Breast epithelium (tissue), 4 donors: ENCODE results near the gene CAPN2. TPM values are rescaled to one million over a fixed set of nuclear protein-coding genes. Genes with fewer than 3 reads are reported as not detected.
A peak's percentile ranks its signal among the peaks of the same experiment; 100 is the strongest.

Source experiments
- DNase-seq, 2 donors: peaks; one replicate each; pipeline ENCODE4 v3.0.0-alpha.2; 2019; ENCODE audit warnings: low spot score in 2 of 2
- H3K27ac ChIP-seq, 2 donors: fragments of 200-600 bp; sonication (generic) in 1 of 2; one replicate each; pipeline ENCODE4 v1.5.1; 2016 to 2019; ENCODE audit warnings: mild to moderate bottlenecking in 1 of 2
- H3K27me3 ChIP-seq, 2 donors: fragments of 200-600 bp; sonication (generic) in 1 of 2; one replicate each; pipeline versions ENCODE4 v1.5.1 to v1.6.0; 2017 to 2019; ENCODE audit warnings: control low read depth in 1 of 2, mild to moderate bottlenecking in 1 of 2
- H3K36me3 ChIP-seq: fragments of 200-600 bp; one replicate; pipeline ENCODE4 v1.5.1; 2019
- H3K4me1 ChIP-seq, 2 donors: fragments of 200-600 bp; sonication (generic); one replicate each; pipeline ENCODE4 v1.5.1; 2016 to 2019; ENCODE audit warnings: control low read depth in 1 of 2
- H3K4me3 ChIP-seq, 3 donors: fragments of 200-600 bp; sonication (generic); 1 replicate in 2 of 3; 2 replicates in 1 of 3; pipeline ENCODE4 v1.5.1; 2016 to 2019; ENCODE audit warnings: mild to moderate bottlenecking in 3 of 3, moderate library complexity in 2 of 3
- H3K9me3 ChIP-seq, 2 donors: fragments of 200-600 bp; sonication (generic) in 1 of 2; one replicate each; pipeline ENCODE4 v1.5.1; 2016 to 2019; ENCODE audit warnings: control low read depth in 1 of 2
- POLR2A ChIP-seq: fragments of 450-650 bp; IDR thresholded peaks from one replicate; pipeline ENCODE4 v1.6.1; 2016; ENCODE audit warnings: antibody characterized with exemption, mild to moderate bottlenecking, moderate library complexity
- POLR2AphosphoS5 ChIP-seq, 3 donors: sonication (generic); formaldehyde crosslinking; IDR thresholded peaks; one replicate each; pipeline ENCODE4 v1.6.1; 2017; ENCODE audit warnings: antibody characterized with exemption in 3 of 3
- intact Hi-C: fragments of 100-400 bp; cut with DNase I; formaldehyde crosslinking; loops from one replicate; pipeline ENCODE4 v1.15.1; 2023; ENCODE audit warnings: low total_unique reads
- total RNA-seq, 3 donors: library from RNA; depleted of rRNA; stranded (reverse); fragments of >200 nt; gene quantifications; one replicate each; pipeline ENCODE4 v1.1.0, GENCODE V29; 2016
- TF ChIP-seq, protein P1 (sequence below), 3 donors: fragments of 450-650 bp; IDR thresholded peaks; one replicate each; pipeline ENCODE4 v1.5.1; 2016 to 2017; ENCODE audit warnings: antibody characterized with exemption in 3 of 3, mild to moderate bottlenecking in 3 of 3, moderate library complexity in 3 of 3

CAPN2 gene
- total RNA-seq, 3 donors from 2014 or later = 162 to 192 (median 164) TPM

DNA sequence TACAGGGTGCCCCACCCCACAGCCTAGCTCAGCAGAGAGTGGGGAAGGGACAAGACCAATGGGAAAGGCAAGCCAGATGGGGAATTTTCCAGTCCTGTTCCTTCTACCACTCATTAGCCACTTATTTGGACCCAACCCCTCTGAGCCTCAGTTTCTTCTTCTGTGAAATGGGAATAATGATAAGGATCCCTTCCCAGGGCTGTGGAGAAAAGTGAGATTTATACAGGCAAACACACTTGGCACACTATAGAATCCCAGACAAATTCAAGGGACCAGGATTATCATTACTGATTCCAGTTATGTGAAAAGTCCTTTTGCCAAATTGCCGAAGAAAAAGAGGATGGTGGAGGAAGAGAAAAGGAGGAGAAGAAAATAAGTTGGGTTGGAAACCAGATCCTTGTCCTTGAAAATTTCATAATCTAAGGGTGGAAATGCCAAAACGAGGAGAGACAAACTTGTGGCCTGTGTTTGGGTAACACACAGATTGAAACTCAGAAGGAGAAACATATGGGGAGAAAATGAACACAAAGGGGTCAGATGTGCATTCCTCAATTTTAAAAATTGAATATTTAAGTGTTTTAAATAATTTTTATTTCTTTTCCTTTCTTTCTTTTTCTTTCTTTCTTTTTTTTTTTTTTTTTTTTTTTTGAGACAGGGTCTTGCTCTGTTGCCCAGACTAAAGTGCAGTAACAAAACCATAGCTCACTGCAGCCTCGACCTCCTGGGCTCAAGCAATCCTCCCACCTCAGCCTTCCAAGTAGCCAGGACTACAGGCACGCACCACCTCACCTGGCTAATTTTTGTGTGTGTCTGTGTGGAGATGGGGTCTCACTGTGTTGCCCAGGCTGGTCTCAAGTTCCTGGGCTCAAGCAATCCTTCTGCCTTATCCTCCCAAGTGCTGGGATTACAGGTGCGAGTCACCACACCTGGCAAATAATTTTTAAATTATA lies 9.6 kb downstream of the CAPN2 start:
- Histone ChIP-seq H3K4me3 (no peak overlapping the region), H3K27ac (peak overlapping the region; percentile 87 to 93), H3K9me3 (no peaks in the 10 kb centered on the region), H3K27me3 (no peaks in the 10 kb centered on the region), H3K4me1 (peaks cover 8 to 27% of the 10 kb centered on the region in 2 donors), H3K36me3 (no peaks in the 10 kb centered on the region)
- DNase-seq = no peak
- intact Hi-C loops = no loop called here
- TF ChIP-seq POLR2AphosphoS5 (IDR thresholded peaks at IDR 0.05) = no peak
- TF ChIP-seq POLR2A = no peak
- TF ChIP-seq, protein P1, sequence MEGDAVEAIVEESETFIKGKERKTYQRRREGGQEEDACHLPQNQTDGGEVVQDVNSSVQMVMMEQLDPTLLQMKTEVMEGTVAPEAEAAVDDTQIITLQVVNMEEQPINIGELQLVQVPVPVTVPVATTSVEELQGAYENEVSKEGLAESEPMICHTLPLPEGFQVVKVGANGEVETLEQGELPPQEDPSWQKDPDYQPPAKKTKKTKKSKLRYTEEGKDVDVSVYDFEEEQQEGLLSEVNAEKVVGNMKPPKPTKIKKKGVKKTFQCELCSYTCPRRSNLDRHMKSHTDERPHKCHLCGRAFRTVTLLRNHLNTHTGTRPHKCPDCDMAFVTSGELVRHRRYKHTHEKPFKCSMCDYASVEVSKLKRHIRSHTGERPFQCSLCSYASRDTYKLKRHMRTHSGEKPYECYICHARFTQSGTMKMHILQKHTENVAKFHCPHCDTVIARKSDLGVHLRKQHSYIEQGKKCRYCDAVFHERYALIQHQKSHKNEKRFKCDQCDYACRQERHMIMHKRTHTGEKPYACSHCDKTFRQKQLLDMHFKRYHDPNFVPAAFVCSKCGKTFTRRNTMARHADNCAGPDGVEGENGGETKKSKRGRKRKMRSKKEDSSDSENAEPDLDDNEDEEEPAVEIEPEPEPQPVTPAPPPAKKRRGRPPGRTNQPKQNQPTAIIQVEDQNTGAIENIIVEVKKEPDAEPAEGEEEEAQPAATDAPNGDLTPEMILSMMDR (IDR thresholded peaks at IDR 0.05) = no peak

DNA sequence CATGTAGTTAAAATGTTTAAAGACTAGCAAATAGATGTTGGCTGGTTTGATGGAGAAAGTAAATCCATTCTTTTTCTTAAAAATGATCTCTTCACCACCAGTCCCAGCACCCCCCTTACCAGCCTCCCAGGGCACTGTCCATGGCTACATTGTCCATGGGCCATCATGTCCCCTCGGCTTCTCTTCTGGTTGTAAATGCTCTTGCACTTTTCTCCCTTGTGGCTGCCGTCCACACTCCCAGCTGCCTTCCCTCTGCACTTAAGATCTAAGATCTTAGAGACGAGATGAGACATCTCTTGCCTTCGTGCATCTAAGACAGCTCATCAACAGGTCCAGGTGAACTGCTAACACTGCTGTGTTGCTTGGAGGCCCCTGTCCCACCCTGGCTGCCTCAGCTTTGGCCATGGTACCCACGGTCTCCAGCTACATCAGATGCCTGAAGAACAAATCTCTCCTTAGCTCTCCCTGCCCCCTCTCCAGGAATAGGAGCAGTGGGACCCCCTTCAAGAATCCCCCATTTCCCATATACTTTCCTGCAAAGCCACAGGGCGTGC lies 11.1 kb downstream of the CAPN2 start:
- intact Hi-C loops = no loop called here
- peaks cover 14 to 31% of the 10 kb centered on the region in 2 donors for H3K4me1 ChIP-seq
- no peak overlapping the region for H3K4me3 ChIP-seq
- DNase-seq = no peak
- TF ChIP-seq, protein P1 (IDR thresholded peaks at IDR 0.05) = no peak
- TF ChIP-seq POLR2A (no peak), POLR2AphosphoS5 (IDR thresholded peaks at IDR 0.05) (no peak)
- no peaks in the 10 kb centered on the region for H3K27me3 ChIP-seq
- no peaks in the 10 kb centered on the region for H3K9me3 ChIP-seq
- no peaks in the 10 kb centered on the region for H3K36me3 ChIP-seq
- no peak overlapping the region for H3K27ac ChIP-seq

DNA sequence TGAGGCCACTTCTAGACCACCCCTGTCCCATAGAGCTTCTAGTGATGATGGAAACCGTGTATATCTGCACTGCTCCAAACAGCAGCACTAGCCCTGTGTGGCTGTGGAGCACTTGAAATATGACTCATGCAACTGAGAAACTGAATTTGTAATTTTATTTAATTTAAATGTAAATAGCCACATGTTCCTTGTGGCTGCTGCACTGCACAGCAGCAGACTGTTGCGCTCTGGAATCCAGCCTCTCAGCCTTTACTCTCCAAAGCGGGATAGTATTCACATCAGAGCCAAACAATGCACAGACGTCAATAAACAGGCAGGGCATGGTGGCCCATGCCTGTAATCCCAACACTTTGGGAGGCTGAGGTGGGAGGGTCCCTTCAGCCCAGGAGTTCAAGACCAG lies 12.0 kb downstream of the CAPN2 start:
- H3K4me1 ChIP-seq = peaks cover 14 to 31% of the 10 kb centered on the region in 2 donors
- peak overlapping the region in 1 of 2 donors; percentile 8 for H3K27ac ChIP-seq
- H3K36me3 ChIP-seq = no peaks in the 10 kb centered on the region
- H3K9me3 ChIP-seq = no peaks in the 10 kb centered on the region
- TF ChIP-seq POLR2A = no peak
- TF ChIP-seq POLR2AphosphoS5 (IDR thresholded peaks at IDR 0.05) = no peak
- TF ChIP-seq, protein P1 (IDR thresholded peaks at IDR 0.05) = no peak
- no peak overlapping the region for H3K4me3 ChIP-seq
- H3K27me3 ChIP-seq = no peaks in the 10 kb centered on the region
- no peak for DNase-seq
- intact Hi-C loops = no loop called here

DNA sequence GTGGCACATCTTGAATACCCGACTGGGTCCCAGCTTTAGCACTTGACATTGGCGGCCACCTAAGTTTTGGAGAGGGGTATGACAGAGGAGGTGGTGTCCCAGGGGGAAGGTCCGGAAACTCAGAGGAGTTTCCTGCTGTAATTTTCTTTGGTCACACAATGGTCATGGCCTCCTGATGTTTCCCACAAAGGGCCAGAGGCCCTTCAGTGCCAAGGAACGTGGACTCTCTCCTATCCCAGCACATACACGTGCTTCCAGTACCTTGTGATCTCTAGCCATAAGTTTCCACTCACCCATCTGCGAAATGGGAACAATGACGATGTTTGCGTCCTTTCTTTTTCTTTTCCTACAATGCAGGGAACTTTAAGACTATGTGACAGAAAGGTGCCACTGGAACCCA lies 13.2 kb downstream of the CAPN2 start:
- H3K4me3 ChIP-seq = no peak overlapping the region
- H3K27me3 ChIP-seq = no peaks in the 10 kb centered on the region
- intact Hi-C loops = no loop called here
- H3K9me3 ChIP-seq = no peaks in the 10 kb centered on the region
- no peak for DNase-seq
- no peaks in the 10 kb centered on the region for H3K36me3 ChIP-seq
- peaks cover 12 to 30% of the 10 kb centered on the region in 2 donors for H3K4me1 ChIP-seq
- peak overlapping the region; percentile 74 to 89 for H3K27ac ChIP-seq
- TF ChIP-seq POLR2AphosphoS5 (IDR thresholded peaks at IDR 0.05) (no peak), POLR2A (no peak)
- TF ChIP-seq, protein P1 (IDR thresholded peaks at IDR 0.05) = no peak
